BJ (cell line): ENCODE results near the gene MAP3K9. TPM values are rescaled to one million over a fixed set of nuclear protein-coding genes. Genes with fewer than 3 reads are reported as not detected.

ENCODE experiments used
- CTCF ChIA-PET: fragments of 350-600 bp; formaldehyde crosslinking; extraction: SDS; loops from one replicate; lab custom pipeline; 2021; ENCODE audit warnings: antibody characterized with exemption, inconsistent platforms; lab: Yijun Ruan, JAX
- POLR2A ChIA-PET: fragments of 300-600 bp; sonication (Branson Sonifier 250); formaldehyde crosslinking; extraction: SDS; loops from one replicate; lab custom pipeline; 2021; ENCODE audit warnings: antibody characterized with exemption; lab: Charles Lee
- DNase-seq: peaks from one replicate; pipeline ENCODE4 v3.0.0-alpha.2; 2011; ENCODE audit warnings: low read depth
- H3K27me3 ChIP-seq: 2 replicates; pipeline ENCODE4 v1.6.0; 2011; ENCODE audit warnings: low read length; ENCODE audit not compliant: control insufficient read depth, insufficient read depth
- H3K36me3 ChIP-seq: 2 replicates; pipeline ENCODE4 v1.5.1; 2011; ENCODE audit warnings: low read length; ENCODE audit not compliant: control insufficient read depth, insufficient read depth
- H3K4me3 ChIP-seq: 2 replicates; pipeline ENCODE4 v1.5.1; 2011; ENCODE audit warnings: low read depth, mild to moderate bottlenecking, control low read depth, low read length
- CTCF ChIP-seq: IDR thresholded peaks from 2 replicates; pipeline ENCODE4 v1.5.1; 2011; ENCODE audit warnings: low read depth, mild to moderate bottlenecking, control low read depth, inconsistent platforms, low read length, moderate library complexity; ENCODE audit not compliant: insufficient read depth
- polyA plus RNA-seq: library from polyadenylated mRNA; depleted of rRNA; stranded (reverse); fragments of >200 nt; gene quantifications from 2 replicates; pipeline ENCODE4 v1.2.3, GENCODE V29; 2011

The MAP3K9 gene
- polyA plus RNA-seq, 1 experiment: 0.45 TPM

DNA sequence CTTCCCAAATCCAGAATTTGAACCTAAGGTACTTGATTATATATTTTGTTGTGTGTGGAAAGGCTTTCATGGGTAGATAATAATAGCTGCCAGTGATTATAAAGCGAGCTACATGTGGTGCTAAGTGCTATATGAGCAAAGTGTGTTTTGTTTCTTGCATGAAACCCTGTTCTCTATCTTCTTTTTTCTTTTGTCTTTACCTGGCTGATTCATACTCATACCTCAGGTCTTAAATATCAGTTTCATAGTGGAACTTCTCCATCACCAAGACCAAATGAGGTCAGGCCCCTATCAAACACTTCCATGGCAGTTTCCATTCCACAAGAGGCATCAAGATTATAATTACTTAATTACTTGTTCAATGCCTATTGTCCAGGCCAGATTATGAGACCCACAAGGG, 6.9 kb downstream of the MAP3K9 start:
- TF ChIP-seq CTCF: no peak
- Histone ChIP-seq H3K36me3 (no peaks in the 10 kb centered on the region), H3K27me3 (peaks cover 1% of the 10 kb centered on the region; the same call in 1 of the 2 replicates), H3K4me3 (no peak overlapping the region)
- CTCF ChIA-PET: no interaction called here
- POLR2A ChIA-PET: no interaction called here
- DNase-seq: no peak

DNA sequence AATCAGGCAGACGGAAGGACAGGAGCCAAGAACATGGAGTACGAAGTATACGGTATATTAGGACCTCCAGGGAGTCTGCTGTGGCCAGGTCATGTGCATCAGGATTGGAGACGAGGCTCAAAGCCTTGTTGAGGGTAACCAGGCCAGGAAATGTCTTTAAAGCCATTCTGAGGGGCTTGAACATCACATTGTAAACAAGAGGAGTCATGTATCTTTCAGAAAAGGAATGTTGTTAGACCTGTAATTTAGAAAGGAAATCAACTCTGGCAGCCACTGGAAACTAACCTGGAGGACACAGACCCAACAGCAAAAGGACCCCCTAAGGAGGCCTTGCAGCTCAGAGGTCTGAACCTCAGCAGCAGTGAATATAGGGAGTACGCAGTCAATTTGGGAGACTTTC, 7.5 kb downstream of the MAP3K9 start:
- TF ChIP-seq CTCF: no peak
- no peak overlapping the region for H3K4me3 ChIP-seq
- POLR2A ChIA-PET: no interaction called here
- H3K36me3 ChIP-seq: no peaks in the 10 kb centered on the region
- peaks cover 1% of the 10 kb centered on the region; the same call in 1 of the 2 replicates for H3K27me3 ChIP-seq
- CTCF ChIA-PET: no interaction called here
- DNase-seq: no peak

DNA sequence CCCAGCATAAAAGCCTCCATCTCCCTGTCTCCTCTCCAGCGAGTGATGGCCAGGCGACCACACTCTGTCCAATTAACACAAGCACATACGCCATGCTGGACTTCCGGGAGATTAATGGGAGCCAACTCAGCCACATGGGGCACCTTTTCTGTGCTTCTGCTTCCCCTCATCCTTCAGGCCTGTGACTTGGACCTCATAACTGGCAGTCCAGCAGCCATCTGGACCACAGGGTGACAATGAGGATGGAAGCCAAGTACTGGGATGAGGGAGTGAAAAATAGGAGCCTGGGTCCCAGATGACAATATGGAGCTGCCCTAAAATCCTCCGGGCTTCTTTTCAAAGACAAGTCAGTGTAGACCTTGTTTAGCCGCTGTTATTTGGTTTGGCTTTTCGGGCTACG, 12.8 kb downstream of the MAP3K9 start:
- Histone ChIP-seq H3K4me3 (no peak overlapping the region), H3K36me3 (no peaks in the 10 kb centered on the region), H3K27me3 (no peaks in the 10 kb centered on the region; the same call in 1 of the 2 replicates)
- DNase-seq: no peak
- ChIA-PET POLR2A (no interaction called here), CTCF (interaction anchor here (1.0 kb wide), 1 partner anchor 9 kb away, joined by 4 read pairs; no protein-coding TSS in a partner anchor)
- no peak for TF ChIP-seq CTCF

DNA sequence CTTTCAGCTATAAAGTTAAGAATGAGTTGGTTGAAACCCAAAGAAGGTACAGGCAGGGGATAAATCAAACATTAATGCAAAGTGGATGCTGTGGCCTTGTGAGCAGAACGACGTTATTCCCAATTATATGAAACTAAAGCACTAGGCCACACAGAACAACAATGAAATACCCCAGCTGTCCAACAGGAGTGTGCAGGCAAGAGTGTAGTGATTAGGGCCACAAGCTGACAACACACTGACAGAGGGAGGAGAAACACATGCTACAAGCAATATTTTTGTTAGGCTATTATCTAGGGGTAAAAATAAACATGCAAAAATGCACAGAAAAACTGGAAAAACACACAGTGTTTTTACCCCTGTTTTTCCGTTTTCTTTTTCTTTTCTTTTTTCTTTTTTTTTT, 15.0 kb downstream of the MAP3K9 start:
- ChIA-PET CTCF (no interaction called here), POLR2A (no interaction called here)
- DNase-seq: no peak
- H3K36me3 ChIP-seq: no peaks in the 10 kb centered on the region
- no peak for TF ChIP-seq CTCF
- H3K27me3 ChIP-seq: peaks cover 3% of the 10 kb centered on the region; the same call in 1 of the 2 replicates
- no peak overlapping the region for H3K4me3 ChIP-seq

GRCh38 chr14:70793637-70794036, 15.7 kb downstream of the MAP3K9 start:
- ChIA-PET CTCF (interaction anchor here (1.4 kb wide), 1 partner anchor 24 kb away, joined by 5 read pairs; no protein-coding TSS in a partner anchor), POLR2A (no interaction called here)

More at GRCh38 chr14:70793637-70794036, 15.7 kb downstream of the MAP3K9 start:
- DNase-seq: no peak
- no peak for TF ChIP-seq CTCF
- Histone ChIP-seq H3K27me3 (peaks cover 3% of the 10 kb centered on the region; the same call in 1 of the 2 replicates), H3K36me3 (no peaks in the 10 kb centered on the region), H3K4me3 (no peak overlapping the region)
